ENCODE data around the gene FMNL3.
"Not testable (repeated sequence)": the region's sequence is repeated elsewhere in the genome, so short reads cannot be mapped to it uniquely, and the experiment has no call there.

FMNL3 gene

DNA sequence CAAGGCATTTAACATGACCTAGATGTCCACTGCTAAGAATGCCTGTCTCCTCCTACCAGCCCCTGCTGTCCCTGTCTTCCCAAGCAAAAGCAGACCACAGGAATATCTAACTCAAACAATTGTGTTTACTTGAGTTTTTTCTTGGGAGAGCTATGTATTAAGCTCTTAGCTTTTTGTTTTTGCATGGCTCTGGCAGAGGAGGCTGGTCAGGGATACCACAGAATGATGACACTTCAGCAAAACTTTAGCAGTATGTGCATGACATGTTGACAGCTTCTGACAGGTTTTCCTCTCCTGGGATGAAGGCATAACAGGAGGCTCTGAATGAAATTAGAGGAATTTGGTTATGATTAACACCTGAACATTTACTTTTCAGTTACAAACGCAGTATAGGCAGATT lies 41.1 kb upstream of the FMNL3 start:
- no peaks in the 10 kb centered on the region for H3K27me3 ChIP-seq (replicated peaks)
- in situ Hi-C loops (cut with HindIII; ENCODE audit: low pct_ligation_motif_present, low sequenced_read_pairs) = no loop called here
- peaks cover 10% of the 10 kb centered on the region for H3K36me3 ChIP-seq (replicated peaks)
- DNase-seq = no peak
- TF ChIP-seq, protein P1, sequence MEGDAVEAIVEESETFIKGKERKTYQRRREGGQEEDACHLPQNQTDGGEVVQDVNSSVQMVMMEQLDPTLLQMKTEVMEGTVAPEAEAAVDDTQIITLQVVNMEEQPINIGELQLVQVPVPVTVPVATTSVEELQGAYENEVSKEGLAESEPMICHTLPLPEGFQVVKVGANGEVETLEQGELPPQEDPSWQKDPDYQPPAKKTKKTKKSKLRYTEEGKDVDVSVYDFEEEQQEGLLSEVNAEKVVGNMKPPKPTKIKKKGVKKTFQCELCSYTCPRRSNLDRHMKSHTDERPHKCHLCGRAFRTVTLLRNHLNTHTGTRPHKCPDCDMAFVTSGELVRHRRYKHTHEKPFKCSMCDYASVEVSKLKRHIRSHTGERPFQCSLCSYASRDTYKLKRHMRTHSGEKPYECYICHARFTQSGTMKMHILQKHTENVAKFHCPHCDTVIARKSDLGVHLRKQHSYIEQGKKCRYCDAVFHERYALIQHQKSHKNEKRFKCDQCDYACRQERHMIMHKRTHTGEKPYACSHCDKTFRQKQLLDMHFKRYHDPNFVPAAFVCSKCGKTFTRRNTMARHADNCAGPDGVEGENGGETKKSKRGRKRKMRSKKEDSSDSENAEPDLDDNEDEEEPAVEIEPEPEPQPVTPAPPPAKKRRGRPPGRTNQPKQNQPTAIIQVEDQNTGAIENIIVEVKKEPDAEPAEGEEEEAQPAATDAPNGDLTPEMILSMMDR (IDR thresholded peaks at IDR 0.05; ENCODE audit: low read depth, low read length, missing control alignments) = no peak
- no peak overlapping the region for H3K27ac ChIP-seq
- no peak overlapping the region for H3K4me3 ChIP-seq (ENCODE audit: low read depth, low read length)

DNA sequence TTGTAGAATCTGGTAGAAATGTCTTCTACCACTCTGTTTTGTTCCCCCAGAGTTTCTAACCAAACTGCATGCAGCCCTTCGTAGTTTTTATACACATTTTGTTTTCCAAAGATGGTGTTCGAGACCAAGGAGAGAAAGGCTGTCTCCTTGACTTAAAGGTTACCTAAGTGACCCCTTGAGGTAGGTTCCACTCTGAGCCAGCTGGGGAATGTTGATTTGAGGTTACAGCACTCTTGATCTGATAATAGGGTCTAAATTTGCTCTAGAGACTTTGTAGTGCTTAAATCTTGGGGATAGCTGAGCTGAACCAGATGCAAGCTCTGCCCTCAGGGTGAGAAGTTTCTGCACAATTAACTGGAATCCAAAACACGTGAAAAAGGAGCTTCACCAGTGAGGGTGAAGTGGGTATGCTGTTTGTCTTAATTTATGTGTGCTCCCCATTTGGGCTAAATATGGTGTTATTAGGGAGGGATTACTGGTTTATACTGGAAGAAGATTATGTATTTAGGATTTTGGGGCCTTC lies 37.2 kb upstream of the FMNL3 start:
- Histone ChIP-seq H3K36me3 (replicated peaks) (no peaks in the 10 kb centered on the region), H3K27ac (no peak overlapping the region), H3K4me3 (ENCODE audit: low read depth, low read length) (no peak overlapping the region), H3K27me3 (replicated peaks) (no peaks in the 10 kb centered on the region)
- TF ChIP-seq, protein P1 (IDR thresholded peaks at IDR 0.05; ENCODE audit: low read depth, low read length, missing control alignments) = no peak
- DNase-seq = no peak
- in situ Hi-C loops (cut with HindIII; ENCODE audit: low pct_ligation_motif_present, low sequenced_read_pairs) = no loop called here

DNA sequence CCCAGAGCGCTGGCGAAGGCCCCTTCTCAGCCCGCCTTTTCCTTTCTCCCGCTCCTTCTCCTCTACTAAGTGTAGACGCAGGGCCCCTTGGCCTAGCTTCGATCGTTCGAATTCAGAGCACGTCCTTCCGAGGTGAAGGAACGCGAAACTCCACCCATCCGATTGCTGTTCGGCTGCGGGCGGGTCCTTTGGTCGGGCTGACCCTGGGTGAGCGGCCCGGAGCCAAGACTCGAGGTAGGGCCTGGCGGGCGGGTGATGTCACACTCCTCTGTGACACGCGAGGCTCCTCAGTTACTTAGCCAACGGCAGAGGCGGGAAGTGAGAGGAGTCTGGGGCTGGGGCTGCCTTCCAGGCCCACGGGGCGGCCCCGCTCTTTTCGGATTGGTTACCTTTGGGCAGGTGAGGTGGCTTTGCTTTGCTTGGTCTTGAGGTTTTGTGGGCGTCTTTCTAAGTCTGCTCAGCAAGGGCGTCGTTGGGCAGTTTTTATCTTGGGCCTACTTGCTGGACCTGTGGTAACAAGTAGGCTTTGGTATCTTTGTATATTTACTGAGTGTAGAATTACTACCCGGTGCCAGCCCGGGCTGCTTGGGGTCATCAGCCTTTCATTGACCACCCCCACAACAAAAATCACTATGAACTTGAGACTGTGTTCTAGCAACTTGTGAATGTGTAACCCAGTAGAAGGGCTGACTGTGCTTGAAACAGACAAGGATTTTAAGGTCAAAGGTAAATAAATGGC lies 34.8 kb upstream of the FMNL3 start:
- Histone ChIP-seq H3K36me3 (replicated peaks) (no peaks in the 10 kb centered on the region), H3K27me3 (replicated peaks) (no peaks in the 10 kb centered on the region), H3K4me3 (ENCODE audit: low read depth, low read length) (peak overlapping the region; percentile 78), H3K27ac (peak overlapping the region; percentile 96)
- TF ChIP-seq, protein P1 (IDR thresholded peaks at IDR 0.05; ENCODE audit: low read depth, low read length, missing control alignments) = no peak
- peak; percentile 85 for DNase-seq
- in situ Hi-C loops (cut with HindIII; ENCODE audit: low pct_ligation_motif_present, low sequenced_read_pairs) = no loop called here

DNA sequence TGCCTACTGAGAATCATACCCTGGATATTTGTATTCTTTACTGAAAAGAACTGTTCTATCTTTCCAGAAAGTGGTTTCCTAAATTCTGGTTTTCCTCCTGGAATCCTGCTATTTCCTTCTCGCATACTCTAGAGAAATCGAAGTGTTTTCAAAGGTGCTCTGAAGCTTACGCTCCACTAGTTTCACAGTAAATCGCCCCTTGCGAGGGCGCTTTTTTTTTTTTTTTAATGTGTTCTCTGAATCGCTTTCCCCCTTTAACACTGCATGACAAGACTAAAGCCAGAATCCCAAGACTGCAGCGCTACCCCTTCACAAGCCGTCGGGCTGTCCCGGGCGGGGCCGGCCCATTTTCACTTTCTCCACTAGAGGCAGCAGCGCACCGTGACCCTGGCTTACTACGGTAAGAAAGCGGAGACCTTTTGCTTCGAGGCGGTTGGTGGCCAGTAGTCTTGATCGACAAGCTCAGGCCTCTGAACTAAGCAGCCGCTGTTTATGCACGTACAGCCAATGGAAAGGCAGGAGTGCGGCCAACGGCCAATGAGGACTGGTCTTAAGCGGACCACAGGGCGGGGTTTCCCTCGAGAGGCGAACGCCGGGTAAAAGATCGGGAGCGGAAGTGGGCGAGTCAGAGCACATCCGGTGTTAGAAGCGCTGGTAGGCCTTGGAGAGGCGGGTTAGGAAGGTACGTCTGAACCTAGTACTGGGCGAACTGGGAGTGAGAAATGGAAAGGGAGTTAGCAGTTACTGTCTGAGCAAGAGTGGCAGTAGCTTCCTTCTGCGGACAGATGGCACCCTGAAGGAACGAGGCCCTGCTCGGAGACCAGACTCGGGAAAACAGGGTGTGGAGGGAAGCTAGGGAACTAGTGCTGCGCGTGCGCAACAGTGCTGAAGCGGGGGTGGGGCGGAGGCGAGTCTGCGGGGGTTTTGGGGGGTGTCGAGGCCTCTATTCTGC lies 34.0 kb upstream of the FMNL3 start, which contains the start of gene TMBIM6:
TSS of gene TMBIM6 (plus strand) at position 628 of the 952 bp plus-strand sequence. CDS start 10,937 bp downstream, outside the sequence.
- in situ Hi-C loops (cut with HindIII; ENCODE audit: low pct_ligation_motif_present, low sequenced_read_pairs) = no loop called here
- H3K36me3 ChIP-seq (replicated peaks) = no peaks in the 10 kb centered on the region
- peak; percentile 100 for DNase-seq
- peak within 1 kb of the TSS; percentile 96 for H3K27ac ChIP-seq
- no peaks in the 10 kb centered on the region for H3K27me3 ChIP-seq (replicated peaks)
- TF ChIP-seq, protein P1 (IDR thresholded peaks at IDR 0.05; ENCODE audit: low read depth, low read length, missing control alignments) = peak; percentile 95
- peak within 1 kb of the TSS; percentile 78 for H3K4me3 ChIP-seq (ENCODE audit: low read depth, low read length)

DNA sequence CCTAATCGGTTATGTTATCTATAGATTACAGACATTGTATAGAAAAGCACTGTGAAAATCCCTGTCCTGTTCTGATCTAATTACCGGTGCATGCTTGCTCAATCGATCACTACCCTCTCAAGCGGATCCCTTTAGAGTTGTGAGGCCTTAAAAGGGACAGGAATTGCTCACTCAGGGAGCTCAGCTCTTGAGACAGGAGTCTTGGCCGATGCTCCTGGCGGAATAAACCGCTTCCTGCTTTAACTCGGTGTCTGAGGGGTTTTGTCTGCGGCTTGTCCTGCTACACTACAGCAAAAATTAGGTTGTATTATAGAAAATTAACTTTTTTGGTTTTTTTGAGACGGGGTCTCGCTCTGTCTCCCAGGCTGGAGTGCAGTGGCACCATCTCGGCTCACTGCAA lies 33.1 kb upstream of the FMNL3 start:
- DNase-seq; H3K4me3 ChIP-seq (ENCODE audit: low read depth, low read length); H3K27ac ChIP-seq; in situ Hi-C loops (cut with HindIII; ENCODE audit: low pct_ligation_motif_present, low sequenced_read_pairs); H3K36me3 ChIP-seq (replicated peaks); H3K27me3 ChIP-seq (replicated peaks): not testable (repeated sequence)

DNA sequence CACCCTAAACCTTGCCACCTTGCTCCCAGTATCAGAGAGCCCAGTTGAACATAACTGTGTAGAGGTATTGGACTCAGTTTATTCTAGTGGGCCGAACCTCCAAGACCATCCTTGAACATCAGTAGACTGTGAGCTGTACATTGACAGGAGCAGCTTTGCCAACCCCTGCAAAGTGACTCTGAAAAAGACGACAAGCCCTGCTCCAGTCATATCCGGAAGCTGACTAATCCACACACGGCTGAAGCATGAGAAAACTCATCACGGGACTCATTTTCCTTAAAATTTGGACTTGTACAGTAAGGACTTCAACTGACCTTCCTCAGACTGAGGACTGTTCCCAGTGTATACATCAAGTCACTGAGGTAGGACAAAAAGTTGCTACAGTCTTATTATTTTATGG lies 31.5 kb upstream of the FMNL3 start:
- peak; percentile 53 for DNase-seq
- H3K27ac ChIP-seq = peak overlapping the region; percentile 59

DNA sequence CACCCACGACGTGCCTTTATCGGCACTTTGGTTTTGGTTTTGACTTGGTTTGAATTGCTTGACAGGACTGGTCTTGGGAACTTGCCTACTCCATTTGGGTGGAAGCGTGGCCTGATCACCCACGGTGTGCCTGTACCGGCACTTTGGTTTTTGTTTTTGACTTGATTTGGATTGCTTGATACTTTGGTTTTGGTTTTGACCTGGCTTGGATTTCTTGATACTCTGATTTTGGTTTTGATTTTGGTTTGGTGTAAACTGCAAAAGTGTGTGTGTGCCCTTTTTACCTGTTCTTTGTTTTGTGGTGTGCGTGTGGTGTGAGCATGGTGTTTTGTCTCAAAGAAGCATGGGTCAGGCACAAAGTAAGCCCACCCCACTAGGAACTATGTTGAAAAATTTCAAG lies 27.7 kb upstream of the FMNL3 start:
- H3K36me3 ChIP-seq (replicated peaks); H3K27ac ChIP-seq; in situ Hi-C loops (cut with HindIII; ENCODE audit: low pct_ligation_motif_present, low sequenced_read_pairs); H3K27me3 ChIP-seq (replicated peaks); H3K4me3 ChIP-seq (ENCODE audit: low read depth, low read length); DNase-seq: not testable (repeated sequence)

More for the DNA sequence above, 31.5 kb upstream of the FMNL3 start:
- H3K27me3 ChIP-seq (replicated peaks); H3K36me3 ChIP-seq (replicated peaks); in situ Hi-C loops (cut with HindIII; ENCODE audit: low pct_ligation_motif_present, low sequenced_read_pairs); H3K4me3 ChIP-seq (ENCODE audit: low read depth, low read length): not testable (repeated sequence)
